Measurements from ENCODE around the gene HORMAD2.

HORMAD2 gene, protein sequence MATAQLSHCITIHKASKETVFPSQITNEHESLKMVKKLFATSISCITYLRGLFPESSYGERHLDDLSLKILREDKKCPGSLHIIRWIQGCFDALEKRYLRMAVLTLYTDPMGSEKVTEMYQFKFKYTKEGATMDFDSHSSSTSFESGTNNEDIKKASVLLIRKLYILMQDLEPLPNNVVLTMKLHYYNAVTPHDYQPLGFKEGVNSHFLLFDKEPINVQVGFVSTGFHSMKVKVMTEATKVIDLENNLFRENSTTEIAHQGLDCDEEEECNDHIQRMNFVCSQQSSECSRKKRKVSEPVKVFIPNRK

DNA sequence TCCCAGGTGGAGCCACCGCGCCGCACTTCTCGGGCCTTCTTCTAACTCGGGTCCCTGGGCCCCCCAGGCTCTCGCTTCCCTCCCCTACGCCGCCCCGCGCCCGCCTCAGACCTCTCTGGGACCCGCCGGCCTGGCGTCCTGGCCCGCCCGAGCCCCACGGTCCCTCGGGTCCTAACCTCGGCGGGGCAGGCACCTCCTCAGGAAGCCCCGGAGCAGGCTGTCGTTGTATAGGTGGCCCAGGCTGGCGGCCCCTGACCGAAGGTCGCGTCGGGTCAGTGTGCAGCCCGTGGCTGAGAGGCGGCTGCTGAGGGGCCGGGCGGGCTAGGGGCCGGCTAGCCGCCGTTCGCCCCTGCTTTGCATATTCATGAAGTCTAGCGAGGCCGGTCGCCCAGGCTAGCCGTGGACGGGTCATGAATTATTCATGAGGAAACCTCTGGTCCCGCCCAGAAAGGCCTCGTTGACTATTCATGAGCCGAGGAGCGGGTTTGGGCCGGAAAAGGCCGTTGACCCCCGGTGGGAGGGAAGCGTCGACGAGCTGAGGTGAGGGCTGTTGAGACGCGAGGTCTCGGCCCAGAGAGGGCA is at the start of gene HORMAD2:
Gene HORMAD2, plus strand, starts transcription at position 513 of the 582 bp plus-strand sequence. CDS start 13,489 bp downstream, outside the sequence.
- no peak within 1 kb of the TSS for H3K4me3 Mint-ChIP-seq
- H3K9me3 Mint-ChIP-seq = no peaks in the 10 kb centered on the region
- no peak for DNase-seq
- peak; percentile 20 for ATAC-seq
- peaks cover 25% of the 10 kb centered on the region for H3K27me3 Mint-ChIP-seq
- no peaks in the 10 kb centered on the region for H3K36me3 Mint-ChIP-seq (ENCODE audit: low read depth)
- H3K27ac Mint-ChIP-seq = no peak within 1 kb of the TSS
- H3K4me1 Mint-ChIP-seq = peaks cover 11% of the 10 kb centered on the region

DNA sequence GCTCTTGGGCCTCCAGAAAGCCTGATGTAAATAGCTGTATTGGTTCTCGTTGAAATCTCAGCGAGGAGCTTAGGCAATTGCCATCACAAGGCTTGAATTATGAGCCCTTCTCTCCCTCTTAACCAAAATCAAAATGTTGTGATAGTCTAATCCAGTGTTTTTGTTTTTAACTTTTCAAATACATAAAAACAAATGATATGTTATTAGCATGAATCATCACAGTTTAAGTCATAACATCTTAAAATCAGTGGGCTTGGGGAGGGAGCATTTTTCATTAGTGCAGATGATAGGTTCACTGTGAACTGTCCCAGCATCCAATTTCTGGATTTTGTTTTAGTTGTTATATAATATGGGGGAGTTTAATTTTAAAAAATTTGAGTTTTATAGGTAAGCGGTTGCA is 48.9 kb upstream of the HORMAD2 start:
- ATAC-seq = no peak
- Mint-ChIP-seq H3K9me3 (no peaks in the 10 kb centered on the region), H3K27me3 (no peaks in the 10 kb centered on the region), H3K36me3 (ENCODE audit: low read depth) (peaks cover 4% of the 10 kb centered on the region), H3K4me1 (no peaks in the 10 kb centered on the region), H3K4me3 (no peak overlapping the region), H3K27ac (no peak overlapping the region)
- DNase-seq = no peak

DNA sequence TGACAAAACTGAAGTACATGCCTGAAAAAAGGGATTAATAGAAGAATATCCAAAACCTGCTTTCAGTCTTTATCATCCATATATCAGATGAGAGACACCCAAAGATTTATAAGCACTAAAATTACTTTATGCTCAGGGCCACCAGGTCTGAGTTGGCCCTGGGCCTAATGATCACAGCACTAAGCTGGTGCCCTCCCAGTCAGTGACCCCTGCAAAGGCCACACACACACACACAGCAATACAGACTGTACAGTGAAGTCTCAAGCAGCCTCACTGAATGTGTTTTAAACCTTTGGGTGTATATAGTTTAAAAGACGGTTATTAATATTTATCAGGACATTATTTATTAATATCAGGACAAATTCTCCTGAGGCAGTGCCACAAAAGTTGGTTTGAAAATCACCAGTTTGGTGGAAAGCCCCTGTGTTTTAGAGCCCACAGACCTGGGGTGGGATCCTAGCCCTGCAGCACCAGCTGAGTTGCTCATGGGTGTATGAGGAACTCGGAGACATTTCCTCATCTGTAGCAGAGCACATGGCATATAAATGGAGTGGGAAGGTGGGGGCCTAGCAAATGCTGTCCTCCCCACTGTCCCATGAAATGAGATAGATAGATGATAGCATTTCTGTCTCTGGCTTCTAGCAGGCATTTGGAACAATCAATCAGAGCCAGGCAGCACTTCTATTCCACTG is 48.4 kb upstream of the HORMAD2 start:
- H3K36me3 Mint-ChIP-seq (ENCODE audit: low read depth) = peaks cover 1% of the 10 kb centered on the region
- no peaks in the 10 kb centered on the region for H3K27me3 Mint-ChIP-seq
- DNase-seq (no peak), ATAC-seq (no peak)
- H3K4me3 Mint-ChIP-seq = no peak overlapping the region
- no peak overlapping the region for H3K27ac Mint-ChIP-seq
- no peaks in the 10 kb centered on the region for H3K4me1 Mint-ChIP-seq
- H3K9me3 Mint-ChIP-seq = no peaks in the 10 kb centered on the region

DNA sequence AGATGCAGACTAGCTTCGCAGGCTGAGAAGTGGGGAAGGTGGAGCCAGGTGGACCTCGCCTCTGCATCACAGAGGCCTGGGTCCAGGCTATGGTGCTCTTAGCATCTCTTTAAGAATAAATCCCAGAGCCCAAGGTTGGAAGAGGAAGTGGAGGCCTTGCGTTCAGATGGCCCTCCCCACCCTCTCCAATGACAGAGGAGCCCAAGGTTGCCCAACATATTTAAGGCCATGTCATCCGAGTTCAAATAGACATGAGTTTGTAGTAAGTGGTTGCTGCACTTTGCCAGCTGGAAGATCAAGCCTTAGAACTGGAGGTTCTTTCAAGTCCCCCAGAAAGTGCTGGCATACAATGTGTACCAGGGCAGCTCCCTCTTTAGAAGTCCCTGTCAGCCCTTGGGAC is 47.1 kb upstream of the HORMAD2 start:
- H3K27ac Mint-ChIP-seq = no peak overlapping the region
- DNase-seq (no peak), ATAC-seq (no peak)
- H3K4me3 Mint-ChIP-seq = no peak overlapping the region
- no peaks in the 10 kb centered on the region for H3K36me3 Mint-ChIP-seq (ENCODE audit: low read depth)
- no peaks in the 10 kb centered on the region for H3K9me3 Mint-ChIP-seq
- H3K4me1 Mint-ChIP-seq = no peaks in the 10 kb centered on the region
- no peaks in the 10 kb centered on the region for H3K27me3 Mint-ChIP-seq

DNA sequence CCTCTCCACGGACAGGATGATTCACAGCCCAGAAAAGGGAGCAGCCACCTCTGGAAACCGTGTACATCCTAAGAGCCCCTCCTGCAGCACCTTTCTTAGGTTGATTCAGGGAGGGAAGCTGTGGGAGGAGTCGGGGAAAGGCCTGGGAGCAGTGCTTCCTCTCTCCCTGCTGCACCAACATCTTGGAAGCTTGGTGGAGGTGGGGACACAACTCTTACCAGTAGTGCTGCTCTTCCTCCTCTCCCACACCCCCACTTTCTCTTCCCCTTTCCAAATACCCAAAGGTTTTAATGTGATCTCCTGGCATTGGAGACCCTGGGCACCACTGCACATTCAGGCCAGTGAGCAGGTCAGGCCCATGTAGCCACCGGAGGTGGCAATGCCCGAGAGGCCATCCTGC is 46.4 kb upstream of the HORMAD2 start:
- H3K4me3 Mint-ChIP-seq = no peak overlapping the region
- H3K36me3 Mint-ChIP-seq (ENCODE audit: low read depth) = no peaks in the 10 kb centered on the region
- no peaks in the 10 kb centered on the region for H3K4me1 Mint-ChIP-seq
- no peaks in the 10 kb centered on the region for H3K9me3 Mint-ChIP-seq
- H3K27ac Mint-ChIP-seq = no peak overlapping the region
- no peaks in the 10 kb centered on the region for H3K27me3 Mint-ChIP-seq
- ATAC-seq (no peak), DNase-seq (no peak)

DNA sequence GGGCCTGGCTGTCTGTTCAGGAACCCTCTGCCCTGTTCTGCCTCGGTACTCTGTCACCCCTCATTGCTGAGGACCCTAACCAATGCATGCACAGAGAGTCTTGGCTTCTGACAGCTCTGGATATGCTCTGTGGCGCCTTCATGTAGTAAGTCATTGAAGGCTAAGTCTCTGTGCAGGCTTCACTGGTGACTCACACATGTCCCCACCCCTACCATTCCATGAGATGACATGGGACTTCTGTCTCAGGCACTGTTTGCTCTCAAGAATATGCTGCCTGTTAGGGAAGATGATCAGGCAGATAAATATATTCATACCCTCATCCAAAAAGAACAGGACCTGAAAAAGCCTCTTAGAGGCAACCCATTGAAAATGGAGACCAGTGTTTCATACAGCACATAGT is 43.6 kb upstream of the HORMAD2 start:
- Mint-ChIP-seq H3K27me3 (no peaks in the 10 kb centered on the region), H3K9me3 (no peaks in the 10 kb centered on the region), H3K27ac (no peak overlapping the region), H3K36me3 (ENCODE audit: low read depth) (no peaks in the 10 kb centered on the region), H3K4me3 (no peak overlapping the region), H3K4me1 (no peaks in the 10 kb centered on the region)
- DNase-seq (no peak), ATAC-seq (no peak)

DNA sequence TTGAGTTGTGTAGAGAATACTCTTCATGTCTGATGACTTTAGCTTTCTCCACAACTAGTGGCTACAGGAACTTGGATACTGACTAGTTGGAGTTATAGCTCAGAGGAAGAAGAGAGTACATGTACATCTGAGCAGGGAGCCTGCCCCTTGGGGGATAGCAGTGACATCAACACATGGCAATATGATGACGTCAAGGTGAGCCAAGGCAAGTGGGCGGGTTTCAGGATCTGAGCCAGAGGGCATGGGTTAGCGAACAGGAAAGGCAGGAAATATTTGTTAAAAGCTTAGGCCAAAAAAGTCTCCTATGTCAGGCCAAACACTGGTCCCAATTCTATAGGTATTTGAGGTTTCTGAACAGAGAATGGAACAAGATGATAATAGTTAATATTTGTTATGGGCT is 42.0 kb upstream of the HORMAD2 start:
- no peak overlapping the region for H3K4me3 Mint-ChIP-seq
- H3K4me1 Mint-ChIP-seq = peaks cover 1% of the 10 kb centered on the region
- no peak overlapping the region for H3K27ac Mint-ChIP-seq
- no peaks in the 10 kb centered on the region for H3K36me3 Mint-ChIP-seq (ENCODE audit: low read depth)
- no peaks in the 10 kb centered on the region for H3K9me3 Mint-ChIP-seq
- no peak for ATAC-seq
- no peaks in the 10 kb centered on the region for H3K27me3 Mint-ChIP-seq
- DNase-seq = no peak

DNA sequence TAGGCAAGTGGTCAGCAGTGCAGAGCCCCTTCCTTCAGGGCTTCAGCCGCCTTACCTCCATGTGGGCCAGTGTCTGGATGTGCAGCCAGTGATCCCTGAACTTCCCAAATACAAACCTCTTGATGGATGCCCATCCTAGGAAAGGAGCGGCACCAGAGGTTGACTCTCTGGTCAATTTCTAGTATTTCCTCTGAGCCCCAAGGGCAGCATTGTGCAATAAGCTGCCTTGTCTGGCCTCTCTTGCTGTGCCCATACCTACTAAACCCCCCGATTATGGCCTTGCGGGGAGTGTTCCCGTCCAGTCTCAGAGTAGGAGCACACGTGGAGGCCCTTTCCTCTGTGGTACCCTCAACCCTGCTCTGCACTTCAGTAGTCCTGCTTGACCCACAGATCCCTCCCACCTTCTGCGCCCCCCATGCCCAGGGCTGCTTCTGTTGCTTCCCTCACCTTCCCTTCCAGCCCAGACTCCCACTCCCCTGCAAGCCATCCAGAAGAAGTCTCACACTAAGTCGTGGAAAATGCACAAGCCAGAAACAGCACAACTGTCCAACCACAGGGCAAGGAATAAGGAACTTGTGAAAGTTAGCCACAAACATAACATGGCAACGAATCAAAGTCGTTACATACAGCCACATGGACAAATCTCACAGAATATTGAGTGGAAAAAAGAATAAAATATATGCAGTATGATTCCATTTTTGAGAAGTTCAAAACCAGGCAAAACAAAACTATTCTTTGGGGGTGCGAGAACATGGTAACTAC is 39.6 kb upstream of the HORMAD2 start:
- peaks cover 3% of the 10 kb centered on the region for H3K4me1 Mint-ChIP-seq
- no peak overlapping the region for H3K27ac Mint-ChIP-seq
- ATAC-seq = no peak
- no peaks in the 10 kb centered on the region for H3K9me3 Mint-ChIP-seq
- H3K27me3 Mint-ChIP-seq = no peaks in the 10 kb centered on the region
- H3K36me3 Mint-ChIP-seq (ENCODE audit: low read depth) = no peaks in the 10 kb centered on the region
- H3K4me3 Mint-ChIP-seq = no peak overlapping the region
- DNase-seq = no peak

DNA sequence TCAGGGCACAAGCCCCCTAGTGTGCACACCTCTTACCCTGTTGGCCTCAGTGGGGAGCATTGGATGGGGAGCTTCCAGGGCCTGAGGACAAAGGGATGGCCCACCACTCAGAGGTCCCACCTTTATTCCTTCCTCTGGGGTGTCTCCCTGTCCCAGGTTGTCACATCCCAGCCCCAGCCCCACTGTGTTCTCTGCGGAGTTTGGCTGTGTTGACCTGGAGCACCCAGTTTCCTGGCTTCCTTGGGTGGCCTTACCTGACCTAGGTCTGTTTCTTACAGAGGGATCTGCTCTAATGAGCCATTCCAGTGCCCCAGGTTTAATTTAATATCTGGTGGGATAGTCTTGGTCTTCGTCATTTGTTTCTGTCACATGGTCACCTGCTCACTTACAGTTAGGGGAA is 38.8 kb upstream of the HORMAD2 start:
- H3K27ac Mint-ChIP-seq = no peak overlapping the region
- H3K4me1 Mint-ChIP-seq = peaks cover 3% of the 10 kb centered on the region
- ATAC-seq = no peak
- H3K4me3 Mint-ChIP-seq = no peak overlapping the region
- H3K9me3 Mint-ChIP-seq = no peaks in the 10 kb centered on the region
- no peak for DNase-seq
- H3K36me3 Mint-ChIP-seq (ENCODE audit: low read depth) = no peaks in the 10 kb centered on the region
- no peaks in the 10 kb centered on the region for H3K27me3 Mint-ChIP-seq

DNA sequence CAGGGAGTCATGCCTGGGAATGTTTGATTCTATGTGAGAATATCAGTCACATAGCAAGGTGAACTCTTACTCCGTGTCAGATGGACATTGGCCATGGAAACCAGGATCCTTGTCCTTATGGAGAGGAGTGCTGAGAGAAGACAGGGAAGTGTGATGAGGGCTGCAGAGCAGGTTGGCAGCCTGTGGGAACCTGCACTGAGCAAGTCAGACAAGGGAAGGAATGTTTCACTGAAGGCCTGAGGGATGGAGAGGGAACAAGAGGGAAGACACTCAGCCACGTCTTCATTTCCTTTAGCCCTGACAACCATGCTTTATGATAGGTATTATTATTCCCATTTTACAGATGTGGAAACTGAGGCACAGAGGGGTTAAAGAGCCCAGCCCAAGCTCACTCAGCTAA is 38.4 kb upstream of the HORMAD2 start:
- Mint-ChIP-seq H3K36me3 (ENCODE audit: low read depth) (no peaks in the 10 kb centered on the region), H3K27me3 (no peaks in the 10 kb centered on the region), H3K9me3 (no peaks in the 10 kb centered on the region), H3K27ac (no peak overlapping the region), H3K4me3 (no peak overlapping the region), H3K4me1 (peaks cover 6% of the 10 kb centered on the region)
- no peak for ATAC-seq
- DNase-seq = no peak

DNA sequence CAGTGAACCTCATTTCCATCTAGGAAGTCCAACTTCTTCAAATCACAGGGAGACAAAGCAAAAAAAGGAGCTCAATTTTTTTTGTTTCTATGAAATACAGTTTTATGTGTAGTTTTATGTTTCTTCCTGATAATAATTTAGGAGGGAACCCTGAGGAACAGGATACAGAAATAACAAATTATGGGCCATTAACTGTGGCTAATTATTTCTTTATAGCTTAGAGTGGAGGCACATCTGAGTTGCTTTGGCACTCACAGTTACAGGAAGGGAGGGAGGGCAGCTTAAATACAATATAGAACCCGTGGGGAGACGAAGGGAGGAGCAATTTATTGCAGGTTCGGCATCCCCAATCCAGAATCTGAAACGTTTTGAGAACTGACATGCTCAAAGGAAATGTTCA is 37.1 kb upstream of the HORMAD2 start:
- ATAC-seq (no peak), DNase-seq (no peak)
- no peaks in the 10 kb centered on the region for H3K36me3 Mint-ChIP-seq (ENCODE audit: low read depth)
- H3K9me3 Mint-ChIP-seq = no peaks in the 10 kb centered on the region
- H3K4me1 Mint-ChIP-seq = peaks cover 14% of the 10 kb centered on the region
- H3K4me3 Mint-ChIP-seq = no peak overlapping the region
- no peaks in the 10 kb centered on the region for H3K27me3 Mint-ChIP-seq
- no peak overlapping the region for H3K27ac Mint-ChIP-seq

DNA sequence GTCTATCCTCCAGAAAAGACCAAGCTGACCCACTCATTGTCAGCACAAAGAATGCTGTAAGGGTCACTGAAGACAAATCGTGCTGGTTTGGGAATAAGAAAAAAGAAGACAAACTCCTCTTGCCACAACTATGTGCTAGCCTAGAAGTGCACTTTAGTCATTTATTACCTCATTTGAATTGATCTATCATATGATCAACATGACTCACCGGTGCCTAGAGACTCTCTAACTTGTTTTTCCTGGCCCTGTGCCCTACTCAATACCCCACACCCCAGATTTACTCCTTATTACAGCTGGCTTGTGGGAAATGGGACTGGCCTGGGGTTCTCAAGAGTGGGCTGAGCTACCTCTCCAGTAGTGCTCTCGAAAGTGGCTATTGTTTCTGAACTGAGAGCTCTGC is 35.9 kb upstream of the HORMAD2 start:
- no peaks in the 10 kb centered on the region for H3K36me3 Mint-ChIP-seq (ENCODE audit: low read depth)
- ATAC-seq (peak; percentile 66), DNase-seq (no peak)
- H3K9me3 Mint-ChIP-seq = no peaks in the 10 kb centered on the region
- no peak overlapping the region for H3K27ac Mint-ChIP-seq
- H3K4me1 Mint-ChIP-seq = peaks cover 14% of the 10 kb centered on the region
- H3K27me3 Mint-ChIP-seq = no peaks in the 10 kb centered on the region
- no peak overlapping the region for H3K4me3 Mint-ChIP-seq

DNA sequence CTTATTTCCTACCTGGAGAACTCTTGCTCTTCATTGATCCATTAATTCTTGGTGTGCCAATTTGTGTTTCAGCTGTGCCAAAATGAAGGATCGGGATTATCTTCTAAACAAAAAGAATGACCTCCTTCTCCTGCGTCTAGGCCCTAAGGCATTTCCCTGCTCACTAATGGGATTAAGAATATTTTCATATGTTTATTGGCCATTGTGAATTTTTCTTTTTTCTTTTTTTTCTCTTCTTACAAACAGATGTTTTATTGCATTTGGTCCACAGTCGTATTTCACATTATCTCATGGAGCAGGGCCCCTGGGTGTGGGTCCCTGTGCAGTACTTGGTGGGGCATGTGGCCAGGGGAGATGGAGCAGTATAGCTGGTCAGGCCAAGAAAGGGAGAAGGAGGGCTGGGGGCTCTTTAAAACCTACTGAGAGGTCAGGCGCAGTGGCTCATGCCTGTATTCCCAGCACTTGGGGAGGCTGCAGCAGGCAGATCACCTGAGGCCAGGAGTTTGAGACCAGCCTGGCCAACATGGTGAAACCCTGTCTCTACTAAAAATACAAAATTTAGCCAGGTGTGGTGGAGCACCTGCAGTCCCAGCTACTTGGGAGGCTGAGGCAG is 35.3 kb upstream of the HORMAD2 start:
- Mint-ChIP-seq H3K27me3 (no peaks in the 10 kb centered on the region), H3K4me3 (no peak overlapping the region), H3K4me1 (peaks cover 14% of the 10 kb centered on the region)

DNA sequence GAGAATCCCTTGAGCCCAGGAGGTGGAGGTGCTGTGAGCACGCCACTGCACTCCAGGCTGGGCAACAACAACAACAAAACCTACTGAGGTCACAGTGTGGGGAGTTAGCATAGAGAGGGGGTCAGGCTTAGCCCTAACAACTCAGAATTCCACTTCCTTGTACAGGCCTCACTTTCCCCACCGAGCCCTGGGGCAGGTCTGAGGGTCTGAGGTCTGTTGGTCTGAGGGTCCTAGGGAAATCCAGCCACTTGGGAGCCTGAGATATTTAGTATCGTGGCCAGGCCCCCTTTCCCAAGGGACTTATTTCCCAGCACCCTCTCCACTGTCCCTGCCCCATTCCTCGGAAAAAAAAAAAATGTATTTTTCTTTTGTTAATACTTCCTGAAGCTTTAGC is 34.8 kb upstream of the HORMAD2 start:
- DNase-seq (no peak), ATAC-seq (no peak)
- no peaks in the 10 kb centered on the region for H3K27me3 Mint-ChIP-seq
- H3K4me3 Mint-ChIP-seq = no peak overlapping the region
- peaks cover 14% of the 10 kb centered on the region for H3K4me1 Mint-ChIP-seq
- H3K27ac Mint-ChIP-seq = no peak overlapping the region
- H3K36me3 Mint-ChIP-seq (ENCODE audit: low read depth) = no peaks in the 10 kb centered on the region
- H3K9me3 Mint-ChIP-seq = no peaks in the 10 kb centered on the region

More for the DNA sequence above, 35.3 kb upstream of the HORMAD2 start:
- no peak for DNase-seq
- no peaks in the 10 kb centered on the region for H3K9me3 Mint-ChIP-seq
- ATAC-seq = no peak
- no peak overlapping the region for H3K27ac Mint-ChIP-seq
- no peaks in the 10 kb centered on the region for H3K36me3 Mint-ChIP-seq (ENCODE audit: low read depth)
